MM.1S (cell line): Measurements from ENCODE around the gene EEPD1.

Source experiments
- DNase-seq: peaks from one replicate; pipeline ENCODE4 v3.0.0-alpha.2; 2015
- H2AFZ ChIP-seq: fragments of 300-600 bp; sonication (generic); 2 replicates; pipeline ENCODE4 v1.6.0; 2016; ENCODE audit warnings: antibody characterized with exemption, low read length
- H3F3A ChIP-seq: fragments of 300-600 bp; sonication (generic); 2 replicates; pipeline ENCODE4 v1.6.1; 2016; ENCODE audit warnings: mild to moderate bottlenecking, antibody characterized with exemption, low read length, moderate library complexity, mixed read lengths; ENCODE audit not compliant: insufficient read depth
- H3K27ac ChIP-seq: fragments of 300-600 bp; sonication (generic); 2 replicates; pipeline ENCODE4 v1.5.1; 2016; ENCODE audit warnings: mild to moderate bottlenecking, low read length
- H3K27me3 ChIP-seq: fragments of 300-600 bp; sonication (generic); replicated peaks from 2 replicates; pipeline ENCODE4 v1.6.0; 2016; ENCODE audit warnings: low read length; ENCODE audit not compliant: insufficient read depth
- H3K36me3 ChIP-seq: fragments of 300-600 bp; sonication (generic); replicated peaks from 2 replicates; pipeline ENCODE4 v1.6.1; 2016; ENCODE audit warnings: mild to moderate bottlenecking, low read length, mixed read lengths; ENCODE audit not compliant: insufficient read depth
- H3K4me1 ChIP-seq: fragments of 300-600 bp; sonication (generic); 2 replicates; pipeline ENCODE4 v1.6.1; 2016; ENCODE audit warnings: low read length, mixed read lengths
- H3K4me2 ChIP-seq: fragments of 300-600 bp; sonication (generic); 2 replicates; pipeline ENCODE4 v1.6.0; 2016; ENCODE audit warnings: low read depth, low read length
- H3K4me3 ChIP-seq: fragments of 300-600 bp; sonication (generic); 2 replicates; pipeline ENCODE4 v1.5.1; 2016; ENCODE audit warnings: low read length, mixed read lengths
- H3K79me2 ChIP-seq: fragments of 300-600 bp; sonication (generic); 2 replicates; pipeline ENCODE4 v1.6.1; 2016; ENCODE audit warnings: mixed run types, low read length, mixed read lengths
- H3K9ac ChIP-seq: fragments of 300-600 bp; sonication (generic); 2 replicates; pipeline ENCODE4 v1.6.1; 2016; ENCODE audit warnings: low read length, mixed read lengths
- H3K9me2 ChIP-seq: fragments of 300-600 bp; sonication (generic); replicated peaks from 2 replicates; pipeline ENCODE4 v1.6.1; 2016; ENCODE audit warnings: mild to moderate bottlenecking, low read length, mixed read lengths; ENCODE audit not compliant: insufficient read depth
- H3K9me3 ChIP-seq: fragments of 300-600 bp; sonication (generic); replicated peaks from 2 replicates; pipeline ENCODE4 v1.6.1; 2016; ENCODE audit warnings: mild to moderate bottlenecking, low read length, mixed read lengths; ENCODE audit not compliant: insufficient read depth
- H4K20me1 ChIP-seq: fragments of 300-600 bp; sonication (generic); 2 replicates; pipeline ENCODE4 v1.6.1; 2016; ENCODE audit warnings: mild to moderate bottlenecking, low read length, moderate library complexity, mixed read lengths; ENCODE audit not compliant: insufficient read depth
- CTCF ChIP-seq: fragments of 300-600 bp; sonication (generic); IDR thresholded peaks from 2 replicates; pipeline ENCODE4 v1.5.1; 2016; ENCODE audit warnings: antibody characterized with exemption, low read length, mixed read lengths
- EZH2 ChIP-seq: fragments of 300-600 bp; sonication (generic); optimal IDR thresholded peaks from 2 replicates; pipeline ENCODE3; 2017; ENCODE audit warnings: low read depth, mild to moderate bottlenecking, antibody characterized with exemption, low read length, mixed read lengths
- EZH2phosphoT487 ChIP-seq: fragments of 300-600 bp; sonication (generic); IDR thresholded peaks from 2 replicates; pipeline ENCODE4 v1.6.1; 2018; ENCODE audit warnings: antibody characterized with exemption, low read length

Gene EEPD1

GRCh38 chr7:36228039-36228438 lies 75.0 kb downstream of the EEPD1 start:
- H3K9me2 ChIP-seq: no peaks in the 10 kb centered on the region
- H3K36me3 ChIP-seq: no peaks in the 10 kb centered on the region
- no peaks in the 10 kb centered on the region for H3F3A ChIP-seq
- H3K4me1 ChIP-seq: no peaks in the 10 kb centered on the region
- H3K27ac ChIP-seq: no peak overlapping the region
- DNase-seq: no peak
- H3K9ac ChIP-seq: no peak overlapping the region
- no peaks in the 10 kb centered on the region for H4K20me1 ChIP-seq
- no peak overlapping the region for H3K4me2 ChIP-seq
- no peaks in the 10 kb centered on the region for H3K9me3 ChIP-seq
- H3K27me3 ChIP-seq: no peaks in the 10 kb centered on the region
- TF ChIP-seq EZH2phosphoT487: no peak
- no peak overlapping the region for H2AFZ ChIP-seq
- H3K79me2 ChIP-seq: no peaks in the 10 kb centered on the region
- H3K4me3 ChIP-seq: no peak overlapping the region

- Histone ChIP-seq H2AFZ (no peak overlapping the region), H3K9ac (no peak overlapping the region), H3K9me3 (no peaks in the 10 kb centered on the region), H3K9me2 (no peaks in the 10 kb centered on the region), H3K4me1 (no peaks in the 10 kb centered on the region), H3K79me2 (no peaks in the 10 kb centered on the region), H3K4me2 (no peak overlapping the region), H3K36me3 (no peaks in the 10 kb centered on the region), H3K27me3 (no peaks in the 10 kb centered on the region), H4K20me1 (no peaks in the 10 kb centered on the region), H3F3A (no peaks in the 10 kb centered on the region), H3K27ac (no peak overlapping the region), H3K4me3 (no peak overlapping the region)
- DNase-seq: no peak
- no peak for TF ChIP-seq EZH2phosphoT487
- TF ChIP-seq CTCF: no peak
- no peak for TF ChIP-seq EZH2
These were observed 78.4 kb downstream of the EEPD1 start for GRCh38 chr7:36231406-36231805.

GRCh38 chr7:36232555-36232954 lies 79.5 kb downstream of the EEPD1 start:
- no peaks in the 10 kb centered on the region for H4K20me1 ChIP-seq
- H3K79me2 ChIP-seq: no peaks in the 10 kb centered on the region
- H3K9ac ChIP-seq: no peak overlapping the region
- H2AFZ ChIP-seq: no peak overlapping the region
- H3K4me2 ChIP-seq: no peak overlapping the region
- no peaks in the 10 kb centered on the region for H3K36me3 ChIP-seq
- no peaks in the 10 kb centered on the region for H3F3A ChIP-seq
- H3K4me1 ChIP-seq: no peaks in the 10 kb centered on the region
- no peak overlapping the region for H3K27ac ChIP-seq
- no peaks in the 10 kb centered on the region for H3K27me3 ChIP-seq
- H3K4me3 ChIP-seq: no peak overlapping the region
- no peaks in the 10 kb centered on the region for H3K9me3 ChIP-seq
- H3K9me2 ChIP-seq: no peaks in the 10 kb centered on the region
- no peak for DNase-seq
- TF ChIP-seq EZH2 (no peak), CTCF (no peak)

GRCh38 chr7:36232971-36233550 lies 80.0 kb downstream of the EEPD1 start:
- TF ChIP-seq EZH2phosphoT487: no peak
- H3K9me3 ChIP-seq: no peaks in the 10 kb centered on the region
- no peak overlapping the region for H3K9ac ChIP-seq
- no peak overlapping the region for H2AFZ ChIP-seq
- no peaks in the 10 kb centered on the region for H4K20me1 ChIP-seq
- no peaks in the 10 kb centered on the region for H3K9me2 ChIP-seq
- H3K36me3 ChIP-seq: no peaks in the 10 kb centered on the region
- no peaks in the 10 kb centered on the region for H3K79me2 ChIP-seq
- no peaks in the 10 kb centered on the region for H3K27me3 ChIP-seq
- no peak overlapping the region for H3K4me3 ChIP-seq
- no peak for DNase-seq
- no peaks in the 10 kb centered on the region for H3K4me1 ChIP-seq
- no peaks in the 10 kb centered on the region for H3F3A ChIP-seq
- no peak overlapping the region for H3K4me2 ChIP-seq
- no peak overlapping the region for H3K27ac ChIP-seq
